B cell (primary cell): ENCODE results near the gene CCDC85C.

ENCODE experiments used
- EZH2 ChIP-seq: IDR thresholded peaks from 2 replicates; pipeline ENCODE4 v1.6.1; 2012; ENCODE audit warnings: borderline replicate concordance, low read depth, mild to moderate bottlenecking, moderate library complexity, low read length; ENCODE audit not compliant: insufficient read depth, poor library complexity, severe bottlenecking
- TF ChIP-seq, protein P1 (sequence below): fragments of 200-600 bp; IDR thresholded peaks from one replicate; pipeline ENCODE4 v1.8.0; 2022; ENCODE audit warnings: antibody characterized with exemption, mild to moderate bottlenecking

- TF ChIP-seq, protein P1, sequence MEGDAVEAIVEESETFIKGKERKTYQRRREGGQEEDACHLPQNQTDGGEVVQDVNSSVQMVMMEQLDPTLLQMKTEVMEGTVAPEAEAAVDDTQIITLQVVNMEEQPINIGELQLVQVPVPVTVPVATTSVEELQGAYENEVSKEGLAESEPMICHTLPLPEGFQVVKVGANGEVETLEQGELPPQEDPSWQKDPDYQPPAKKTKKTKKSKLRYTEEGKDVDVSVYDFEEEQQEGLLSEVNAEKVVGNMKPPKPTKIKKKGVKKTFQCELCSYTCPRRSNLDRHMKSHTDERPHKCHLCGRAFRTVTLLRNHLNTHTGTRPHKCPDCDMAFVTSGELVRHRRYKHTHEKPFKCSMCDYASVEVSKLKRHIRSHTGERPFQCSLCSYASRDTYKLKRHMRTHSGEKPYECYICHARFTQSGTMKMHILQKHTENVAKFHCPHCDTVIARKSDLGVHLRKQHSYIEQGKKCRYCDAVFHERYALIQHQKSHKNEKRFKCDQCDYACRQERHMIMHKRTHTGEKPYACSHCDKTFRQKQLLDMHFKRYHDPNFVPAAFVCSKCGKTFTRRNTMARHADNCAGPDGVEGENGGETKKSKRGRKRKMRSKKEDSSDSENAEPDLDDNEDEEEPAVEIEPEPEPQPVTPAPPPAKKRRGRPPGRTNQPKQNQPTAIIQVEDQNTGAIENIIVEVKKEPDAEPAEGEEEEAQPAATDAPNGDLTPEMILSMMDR = no peak
- no peak for TF ChIP-seq EZH2
Measured at GRCh38 chr14:99649219-99649618, 45.2 kb upstream of the CCDC85C start.
